Measurements from ENCODE around the gene SAMHD1.

SAMHD1 gene

DNA sequence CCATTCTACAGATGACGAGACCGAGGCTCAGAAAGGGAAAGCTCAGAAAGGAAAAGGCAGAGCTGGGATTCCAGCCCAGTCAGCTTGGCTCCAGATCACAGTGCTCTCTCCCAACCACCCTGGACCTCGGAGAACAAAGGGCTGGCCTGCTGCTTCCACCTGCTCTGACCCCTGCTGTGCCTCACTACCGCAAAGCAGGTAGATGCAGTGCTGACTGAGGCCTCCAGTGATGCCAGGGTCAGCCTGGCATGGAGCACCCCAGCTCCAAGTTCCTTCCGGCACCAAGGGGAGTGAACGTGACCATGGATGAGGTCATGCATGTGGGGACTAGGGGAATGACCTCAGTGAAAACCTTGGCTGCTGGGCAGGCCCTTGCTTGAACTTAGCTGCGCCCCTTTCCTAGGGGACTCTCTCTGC is 96.3 kb downstream of the SAMHD1 start:
- no peak for DNase-seq (ENCODE audit: low spot score)
- in situ Hi-C loops (cut with MboI; ENCODE audit: low sequenced_read_pairs, unreplicated experiment): no loop called here
- TF ChIP-seq, protein P1, sequence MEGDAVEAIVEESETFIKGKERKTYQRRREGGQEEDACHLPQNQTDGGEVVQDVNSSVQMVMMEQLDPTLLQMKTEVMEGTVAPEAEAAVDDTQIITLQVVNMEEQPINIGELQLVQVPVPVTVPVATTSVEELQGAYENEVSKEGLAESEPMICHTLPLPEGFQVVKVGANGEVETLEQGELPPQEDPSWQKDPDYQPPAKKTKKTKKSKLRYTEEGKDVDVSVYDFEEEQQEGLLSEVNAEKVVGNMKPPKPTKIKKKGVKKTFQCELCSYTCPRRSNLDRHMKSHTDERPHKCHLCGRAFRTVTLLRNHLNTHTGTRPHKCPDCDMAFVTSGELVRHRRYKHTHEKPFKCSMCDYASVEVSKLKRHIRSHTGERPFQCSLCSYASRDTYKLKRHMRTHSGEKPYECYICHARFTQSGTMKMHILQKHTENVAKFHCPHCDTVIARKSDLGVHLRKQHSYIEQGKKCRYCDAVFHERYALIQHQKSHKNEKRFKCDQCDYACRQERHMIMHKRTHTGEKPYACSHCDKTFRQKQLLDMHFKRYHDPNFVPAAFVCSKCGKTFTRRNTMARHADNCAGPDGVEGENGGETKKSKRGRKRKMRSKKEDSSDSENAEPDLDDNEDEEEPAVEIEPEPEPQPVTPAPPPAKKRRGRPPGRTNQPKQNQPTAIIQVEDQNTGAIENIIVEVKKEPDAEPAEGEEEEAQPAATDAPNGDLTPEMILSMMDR (IDR thresholded peaks at IDR 0.05; ENCODE audit: borderline replicate concordance, control extremely low read depth, extremely low read depth, insufficient read depth, missing control alignments): no peak

DNA sequence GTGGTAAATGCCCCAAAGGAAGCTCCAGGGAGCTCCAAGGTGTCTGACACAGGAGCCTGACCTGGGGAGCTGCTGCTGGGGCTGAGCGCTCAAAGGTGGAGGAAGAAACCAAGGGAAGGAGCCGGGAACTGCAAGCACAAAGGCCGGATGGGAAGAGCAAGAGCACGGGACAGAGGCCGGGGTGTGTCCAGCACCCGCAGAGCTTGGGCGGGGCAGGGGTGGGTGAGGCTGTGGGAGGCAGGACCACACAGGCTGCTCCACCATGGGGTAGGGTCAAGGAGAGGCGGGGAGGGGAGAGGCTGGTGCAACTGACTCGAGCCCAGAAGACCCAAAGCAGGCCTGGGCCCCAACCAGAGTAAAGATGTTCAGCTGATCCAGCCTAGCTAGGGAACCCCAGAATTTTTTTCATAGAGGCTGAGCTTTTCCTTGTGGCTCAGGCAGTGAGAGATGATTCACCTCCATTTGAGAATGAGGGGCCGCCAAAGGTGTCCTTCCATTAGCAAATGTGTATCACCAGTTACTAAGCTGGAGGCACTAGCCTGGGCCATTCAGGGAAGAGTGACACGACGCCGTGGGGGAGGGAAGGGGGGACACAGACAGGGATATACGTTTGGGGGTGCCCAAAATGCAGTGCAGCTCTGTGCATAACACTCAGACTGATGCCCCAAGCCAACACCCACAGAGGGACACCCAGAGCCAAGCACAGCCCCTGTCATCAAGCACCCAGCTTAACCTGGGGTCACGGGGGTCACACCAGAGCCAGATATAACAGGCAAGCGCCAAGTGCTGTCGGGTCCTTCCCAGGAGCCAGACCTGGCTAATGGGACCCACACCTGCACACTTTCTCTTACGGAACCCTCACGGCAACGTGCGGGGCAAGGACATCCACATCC is 96.9 kb downstream of the SAMHD1 start:
- no peak for DNase-seq (ENCODE audit: low spot score)
- in situ Hi-C loops (cut with MboI; ENCODE audit: low sequenced_read_pairs, unreplicated experiment): no loop called here
- TF ChIP-seq, protein P1 (IDR thresholded peaks at IDR 0.05; ENCODE audit: borderline replicate concordance, control extremely low read depth, extremely low read depth, insufficient read depth, missing control alignments): no peak

DNA sequence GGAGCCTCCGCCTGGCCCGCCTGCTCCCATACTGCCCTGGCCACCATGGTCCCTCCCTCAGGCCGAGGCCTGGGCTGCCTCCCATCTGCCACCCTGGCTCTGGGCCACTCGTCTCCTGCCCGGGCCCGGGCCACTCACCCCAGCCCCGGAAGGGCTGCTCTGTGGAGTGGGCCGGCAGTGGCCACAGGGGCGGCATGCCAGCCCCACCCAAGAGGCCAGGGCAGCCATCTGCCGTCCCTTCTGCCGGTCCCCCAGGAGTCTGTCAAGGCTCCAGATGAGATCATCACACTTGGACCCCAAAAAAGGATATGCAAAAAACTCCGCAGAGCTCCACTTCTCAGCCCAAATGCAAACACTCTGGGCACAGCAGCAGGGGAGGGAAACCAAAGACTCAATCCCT is 99.3 kb downstream of the SAMHD1 start:
- no peak for DNase-seq (ENCODE audit: low spot score)
- in situ Hi-C loops (cut with MboI; ENCODE audit: low sequenced_read_pairs, unreplicated experiment): no loop called here
- TF ChIP-seq, protein P1 (IDR thresholded peaks at IDR 0.05; ENCODE audit: borderline replicate concordance, control extremely low read depth, extremely low read depth, insufficient read depth, missing control alignments): no peak

DNA sequence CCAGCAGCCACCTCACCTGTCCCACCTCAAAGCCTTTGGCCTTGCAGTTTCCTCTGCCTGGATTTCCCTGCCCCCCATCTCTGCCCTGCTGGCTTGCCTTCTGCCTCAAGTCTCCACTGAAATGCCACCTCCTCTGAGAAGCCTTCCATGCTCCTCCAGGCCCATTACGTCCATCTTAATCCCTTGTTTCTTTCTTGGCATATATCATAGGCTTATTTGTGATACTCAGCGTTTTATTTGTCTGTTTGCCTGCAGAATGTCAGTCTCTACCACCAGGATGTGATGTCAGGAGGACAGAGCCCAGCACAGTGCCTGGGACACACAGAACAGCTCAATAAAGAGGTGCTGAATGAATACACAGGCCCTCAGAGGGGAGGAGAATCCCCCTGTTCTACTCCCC is 100.0 kb downstream of the SAMHD1 start:
- in situ Hi-C loops (cut with MboI; ENCODE audit: low sequenced_read_pairs, unreplicated experiment): no loop called here
- DNase-seq (ENCODE audit: low spot score): no peak

DNA sequence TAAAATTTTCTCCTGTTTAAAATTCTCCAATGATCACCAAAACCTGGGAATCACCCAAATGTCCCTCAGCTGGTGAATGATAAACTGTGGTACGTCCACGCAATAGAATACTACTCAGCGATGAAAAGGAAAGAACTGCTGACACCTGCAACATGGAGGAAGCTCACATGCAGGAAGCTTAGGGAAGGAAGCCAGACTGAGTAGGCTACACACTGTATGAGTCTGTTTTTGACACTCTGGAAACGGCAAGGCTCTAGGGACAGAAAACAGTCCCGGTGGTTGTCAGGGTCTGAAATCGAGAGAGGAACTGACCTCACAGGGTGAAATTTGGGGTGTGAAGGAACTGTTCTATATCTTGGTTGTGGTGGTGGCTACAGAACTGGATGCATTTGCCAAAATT is 100.7 kb downstream of the SAMHD1 start:
- in situ Hi-C loops (cut with MboI; ENCODE audit: low sequenced_read_pairs, unreplicated experiment): no loop called here
- TF ChIP-seq, protein P1 (IDR thresholded peaks at IDR 0.05; ENCODE audit: borderline replicate concordance, control extremely low read depth, extremely low read depth, insufficient read depth, missing control alignments): no peak
- no peak for DNase-seq (ENCODE audit: low spot score)

More for the DNA sequence above, 100.0 kb downstream of the SAMHD1 start:
- TF ChIP-seq, protein P1 (IDR thresholded peaks at IDR 0.05; ENCODE audit: borderline replicate concordance, control extremely low read depth, extremely low read depth, insufficient read depth, missing control alignments): no peak

DNA sequence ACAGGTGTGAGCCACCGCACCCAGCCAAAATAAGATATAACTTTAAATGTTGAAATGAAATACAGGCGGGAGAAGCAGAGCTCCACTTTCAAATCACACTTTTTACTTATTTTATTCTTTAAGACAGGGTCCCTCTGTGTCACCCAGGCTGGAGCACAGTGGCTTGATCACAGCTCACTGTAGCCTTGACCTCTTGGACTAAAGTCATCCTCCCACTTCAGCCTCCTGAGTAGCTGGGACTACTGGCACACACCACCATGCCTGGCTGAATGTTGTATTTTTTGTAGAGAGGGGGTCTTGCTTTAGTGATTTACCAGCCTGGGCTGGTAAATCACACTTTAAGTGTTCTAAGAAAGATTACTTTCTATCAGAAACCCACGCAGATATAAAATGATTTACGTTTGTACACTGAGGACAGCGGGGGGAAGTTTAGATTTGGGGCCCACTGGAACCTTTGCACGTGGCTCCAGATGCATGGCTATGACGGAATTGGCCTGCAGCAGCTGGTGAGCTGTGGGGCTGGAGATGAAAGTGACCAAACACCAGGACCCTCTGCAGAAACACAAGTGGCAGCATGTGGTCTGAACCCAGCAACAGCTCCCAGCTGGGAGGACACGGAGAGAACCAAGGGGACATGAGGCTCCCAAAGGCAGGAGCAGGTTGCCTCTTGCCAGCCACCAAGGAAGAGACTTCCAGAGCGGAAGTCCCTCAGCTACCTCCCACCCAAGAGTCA is 102.0 kb downstream of the SAMHD1 start:
- TF ChIP-seq, protein P1 (IDR thresholded peaks at IDR 0.05; ENCODE audit: borderline replicate concordance, control extremely low read depth, extremely low read depth, insufficient read depth, missing control alignments): no peak
- in situ Hi-C loops (cut with MboI; ENCODE audit: low sequenced_read_pairs, unreplicated experiment): no loop called here
- DNase-seq (ENCODE audit: low spot score): no peak

Data from GM13976 (cell line).